Astrocyte (in vitro differentiated cells and primary cell): ENCODE results near the gene CORO2A. TPM values are rescaled to one million over a fixed set of nuclear protein-coding genes. Genes with fewer than 3 reads are reported as not detected.
"Not testable (repeated sequence)": the region's sequence is repeated elsewhere in the genome, so short reads cannot be mapped to it uniquely, and the experiment has no call there.

Experiments
- DNase-seq: peaks from one replicate; pipeline ENCODE4 v3.0.0-alpha.2; 2010; ENCODE audit warnings: low read depth
- FAIRE-seq: peaks from 2 replicates; lab custom pipeline; 2011; peaks lifted over from hg19 to GRCh38; lab: Jason Lieb, UNC
- H2AFZ ChIP-seq: 2 replicates; pipeline ENCODE4 v1.6.0; 2012; ENCODE audit warnings: low read depth, low read length, inconsistent platforms
- H3K27ac ChIP-seq: 2 replicates; pipeline ENCODE4 v1.5.1; 2011; ENCODE audit warnings: low read depth, low read length, inconsistent platforms
- H3K27me3 ChIP-seq: 2 replicates; pipeline ENCODE4 v1.6.0; 2011; ENCODE audit warnings: low read length, inconsistent platforms; ENCODE audit not compliant: insufficient read depth
- H3K36me3 ChIP-seq: 2 replicates; pipeline ENCODE4 v1.5.1; 2011; ENCODE audit warnings: low read length, inconsistent platforms; ENCODE audit not compliant: insufficient read depth
- H3K4me1 ChIP-seq: 2 replicates; pipeline ENCODE4 v1.5.1; 2011; ENCODE audit warnings: low read length, inconsistent platforms; ENCODE audit not compliant: insufficient read depth
- H3K4me2 ChIP-seq: 2 replicates; pipeline ENCODE4 v1.6.0; 2012; ENCODE audit warnings: low read length, inconsistent platforms
- H3K4me3 ChIP-seq: 2 replicates; pipeline ENCODE4 v1.5.1; 2011; ENCODE audit warnings: low read depth, mild to moderate bottlenecking, low read length, inconsistent platforms; ENCODE audit not compliant: insufficient read depth
- H3K79me2 ChIP-seq: 2 replicates; pipeline ENCODE4 v1.6.0; 2012; ENCODE audit warnings: mild to moderate bottlenecking, low read length, inconsistent platforms; ENCODE audit not compliant: insufficient read depth
- H3K9ac ChIP-seq: 2 replicates; pipeline ENCODE4 v1.6.0; 2012; ENCODE audit warnings: mild to moderate bottlenecking, low read length, inconsistent platforms
- H3K9me3 ChIP-seq: 2 replicates; pipeline ENCODE4 v1.5.1; 2012; ENCODE audit warnings: low read depth, mild to moderate bottlenecking, low read length, inconsistent platforms; ENCODE audit not compliant: insufficient read depth
- H4K20me1 ChIP-seq: 2 replicates; pipeline ENCODE4 v1.6.0; 2012; ENCODE audit warnings: low read length, inconsistent platforms; ENCODE audit not compliant: insufficient read depth
- H3K27ac Mint-ChIP-seq: one replicate; pipeline ENCODE4 v1.8.0; 2021; ENCODE audit warnings: mild to moderate bottlenecking, mixed read lengths; ENCODE audit not compliant: unreplicated experiment
- H3K27me3 Mint-ChIP-seq: one replicate; pipeline ENCODE4 v1.8.0; 2021; ENCODE audit warnings: low read depth, mixed read lengths; ENCODE audit not compliant: unreplicated experiment
- H3K36me3 Mint-ChIP-seq: one replicate; pipeline ENCODE4 v1.8.0; 2021; ENCODE audit warnings: low read depth, mixed read lengths; ENCODE audit not compliant: unreplicated experiment
- H3K4me1 Mint-ChIP-seq: one replicate; pipeline ENCODE4 v1.8.0; 2021; ENCODE audit warnings: low read depth, mixed read lengths; ENCODE audit not compliant: unreplicated experiment
- H3K4me3 Mint-ChIP-seq: one replicate; pipeline ENCODE4 v1.8.0; 2021; ENCODE audit warnings: mild to moderate bottlenecking, moderate library complexity, mixed read lengths; ENCODE audit not compliant: unreplicated experiment
- H3K9me3 Mint-ChIP-seq: one replicate; pipeline ENCODE4 v1.8.0; 2021; ENCODE audit warnings: mild to moderate bottlenecking, mixed read lengths; ENCODE audit not compliant: unreplicated experiment
- EZH2 ChIP-seq: IDR thresholded peaks from 2 replicates; pipeline ENCODE4 v1.6.1; 2012; ENCODE audit warnings: mild to moderate bottlenecking, low read length, inconsistent platforms; ENCODE audit not compliant: insufficient read depth
- total RNA-seq: library from RNA; stranded (reverse); gene quantifications from 2 replicates; pipeline ENCODE4 v1.2.1, GENCODE V29; 2021
- TF ChIP-seq, protein P1 (sequence below): IDR thresholded peaks from 2 replicates; pipeline ENCODE4 v1.5.1; 2011; ENCODE audit warnings: low read depth, mild to moderate bottlenecking, inconsistent platforms, low read length, moderate library complexity; ENCODE audit not compliant: insufficient read depth

Gene CORO2A
- total RNA-seq, 1 donor from 2014 or later: 11.1 TPM

DNA sequence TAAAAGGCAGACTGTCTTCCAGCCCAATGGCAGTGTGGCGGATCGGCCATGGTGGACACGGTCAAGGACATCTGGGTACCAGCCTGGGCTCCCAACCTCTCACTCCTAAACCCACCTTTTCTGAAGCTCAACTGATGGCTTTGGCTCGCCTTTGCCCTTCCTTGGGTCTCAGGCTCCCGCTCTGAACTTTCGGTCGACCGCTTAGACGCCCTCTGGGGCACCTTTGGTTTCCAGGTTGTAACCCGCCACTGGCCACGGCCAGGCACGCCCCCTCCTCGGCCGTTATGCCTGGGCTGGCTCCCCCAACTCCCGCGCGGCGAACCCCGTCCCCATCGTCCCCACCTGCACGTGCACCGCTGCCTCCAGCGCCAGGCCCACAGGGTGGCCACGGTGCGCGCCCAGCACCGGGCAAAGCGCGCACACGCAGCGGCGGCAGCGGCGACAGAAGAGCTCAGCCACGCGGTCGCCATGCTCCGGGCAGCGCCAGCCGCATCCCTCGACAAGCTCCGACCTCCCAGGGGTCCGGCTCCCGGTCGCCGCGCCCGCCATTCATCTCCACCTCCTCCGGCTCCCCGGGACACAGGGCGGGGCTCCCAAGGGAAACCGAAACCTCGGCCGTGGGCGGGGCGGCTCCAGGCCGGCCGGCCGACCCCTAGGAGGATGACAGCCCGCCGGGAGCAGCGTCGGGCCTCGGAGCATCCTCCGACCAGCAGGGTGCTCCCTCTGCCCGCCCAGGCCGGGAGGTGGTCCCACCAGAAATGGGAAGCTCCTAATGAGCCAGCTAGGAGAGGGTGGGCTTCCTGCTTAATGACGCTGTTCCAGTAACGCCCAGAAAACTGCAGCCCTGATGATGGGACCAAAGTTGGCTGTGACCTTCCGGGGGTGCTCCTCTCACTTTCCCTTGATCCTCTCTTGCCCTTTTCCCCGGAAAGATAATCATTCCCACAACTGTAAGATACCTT lies 73.5 kb downstream of the CORO2A start, which contains the start of gene TRIM14:
TRIM14 (minus strand) TSS at position 583 of the 962 bp plus-strand sequence; CDS start at position 549, 34 bp downstream.
- Mint-ChIP-seq H3K36me3 (peaks cover 4% of the 10 kb centered on the region), H3K27ac (peak within 1 kb of the TSS; percentile 36), H3K4me1 (peaks cover 2% of the 10 kb centered on the region), H3K27me3 (peaks cover 12% of the 10 kb centered on the region), H3K9me3 (no peaks in the 10 kb centered on the region), H3K4me3 (peak within 1 kb of the TSS; percentile 86)
- FAIRE-seq (no peak), DNase-seq (peak; percentile 54)
- H2AFZ ChIP-seq: peak within 1 kb of the TSS; percentile 93
- peak within 1 kb of the TSS; percentile 77 for H3K4me3 ChIP-seq
- no peak within 1 kb of the TSS for H3K27ac ChIP-seq
- no peaks in the 10 kb centered on the region for H4K20me1 ChIP-seq
- no peak for TF ChIP-seq EZH2
- TF ChIP-seq, protein P1, sequence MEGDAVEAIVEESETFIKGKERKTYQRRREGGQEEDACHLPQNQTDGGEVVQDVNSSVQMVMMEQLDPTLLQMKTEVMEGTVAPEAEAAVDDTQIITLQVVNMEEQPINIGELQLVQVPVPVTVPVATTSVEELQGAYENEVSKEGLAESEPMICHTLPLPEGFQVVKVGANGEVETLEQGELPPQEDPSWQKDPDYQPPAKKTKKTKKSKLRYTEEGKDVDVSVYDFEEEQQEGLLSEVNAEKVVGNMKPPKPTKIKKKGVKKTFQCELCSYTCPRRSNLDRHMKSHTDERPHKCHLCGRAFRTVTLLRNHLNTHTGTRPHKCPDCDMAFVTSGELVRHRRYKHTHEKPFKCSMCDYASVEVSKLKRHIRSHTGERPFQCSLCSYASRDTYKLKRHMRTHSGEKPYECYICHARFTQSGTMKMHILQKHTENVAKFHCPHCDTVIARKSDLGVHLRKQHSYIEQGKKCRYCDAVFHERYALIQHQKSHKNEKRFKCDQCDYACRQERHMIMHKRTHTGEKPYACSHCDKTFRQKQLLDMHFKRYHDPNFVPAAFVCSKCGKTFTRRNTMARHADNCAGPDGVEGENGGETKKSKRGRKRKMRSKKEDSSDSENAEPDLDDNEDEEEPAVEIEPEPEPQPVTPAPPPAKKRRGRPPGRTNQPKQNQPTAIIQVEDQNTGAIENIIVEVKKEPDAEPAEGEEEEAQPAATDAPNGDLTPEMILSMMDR: no peak
- H3K79me2 ChIP-seq: no peaks in the 10 kb centered on the region
- no peaks in the 10 kb centered on the region for H3K36me3 ChIP-seq
- no peaks in the 10 kb centered on the region for H3K27me3 ChIP-seq
- no peaks in the 10 kb centered on the region for H3K4me1 ChIP-seq
- peak within 1 kb of the TSS; percentile 89 for H3K4me2 ChIP-seq
- H3K9me3 ChIP-seq: no peaks in the 10 kb centered on the region
- H3K9ac ChIP-seq: peak within 1 kb of the TSS; percentile 69

DNA sequence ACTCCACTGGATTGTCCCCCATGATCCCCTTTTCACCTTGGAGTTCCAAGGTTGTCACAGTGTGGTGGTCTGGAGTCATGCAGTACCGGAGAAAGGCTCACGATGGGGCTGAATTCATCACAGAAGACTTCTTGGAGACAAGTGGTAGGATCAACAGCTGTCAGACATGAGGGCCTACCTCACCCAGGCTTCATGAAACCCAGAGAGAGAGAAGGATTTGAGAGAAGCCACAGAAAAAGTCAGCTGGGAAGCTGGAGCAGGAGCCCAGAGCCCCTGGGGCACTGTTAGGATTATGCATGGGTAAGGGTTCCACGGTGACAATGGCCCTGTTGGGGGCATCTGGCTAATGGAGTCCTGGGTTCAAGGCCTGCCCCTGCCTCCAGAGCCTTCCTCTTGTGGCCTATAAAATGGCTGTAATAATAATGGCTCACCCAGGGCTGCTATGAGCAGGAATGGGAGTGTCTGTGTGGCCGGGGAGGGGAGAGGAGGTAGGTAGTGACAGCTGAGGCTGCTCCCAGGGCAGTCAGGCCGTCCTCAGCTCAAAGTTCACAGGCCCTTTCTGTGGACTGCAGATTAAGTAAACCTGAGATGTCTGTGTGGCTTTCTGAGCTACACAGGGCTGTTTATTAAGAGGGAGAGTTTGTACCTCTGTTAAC lies 74.3 kb downstream of the CORO2A start:
- Histone ChIP-seq H3K4me3 (peak overlapping the region; percentile 77), H3K79me2 (no peaks in the 10 kb centered on the region), H4K20me1 (no peaks in the 10 kb centered on the region), H3K9me3 (no peaks in the 10 kb centered on the region), H3K36me3 (no peaks in the 10 kb centered on the region), H3K9ac (peak overlapping the region; percentile 69), H2AFZ (peak overlapping the region; percentile 93), H3K4me1 (no peaks in the 10 kb centered on the region), H3K27me3 (no peaks in the 10 kb centered on the region), H3K4me2 (peak overlapping the region; percentile 89), H3K27ac (no peak overlapping the region)
- TF ChIP-seq, protein P1: no peak
- TF ChIP-seq EZH2: no peak
- FAIRE-seq (no peak), DNase-seq (no peak)
- Mint-ChIP-seq H3K36me3 (peaks cover 4% of the 10 kb centered on the region), H3K27me3 (peaks cover 12% of the 10 kb centered on the region), H3K4me1 (peaks cover 2% of the 10 kb centered on the region), H3K27ac (no peak overlapping the region), H3K9me3 (no peaks in the 10 kb centered on the region), H3K4me3 (peak overlapping the region; percentile 86)

DNA sequence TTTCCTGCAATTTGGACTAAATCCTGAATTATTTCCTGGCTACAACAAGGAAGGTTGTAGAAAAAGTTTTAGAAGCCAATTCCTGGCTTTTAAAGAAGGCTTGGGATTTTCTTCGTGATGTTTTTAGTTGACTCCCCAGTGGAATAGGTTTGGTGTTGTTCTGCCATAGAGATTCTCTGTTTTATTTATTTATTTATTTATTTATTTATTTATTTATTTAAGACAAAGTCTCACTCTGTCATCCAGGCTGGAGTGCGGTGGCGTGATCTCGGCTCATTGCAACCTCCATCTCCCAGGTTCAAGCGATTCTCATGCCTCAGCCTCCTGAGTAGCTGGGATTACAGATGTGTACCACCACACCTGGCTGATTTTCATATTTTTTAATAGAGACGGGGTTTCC lies 75.3 kb downstream of the CORO2A start:
- not testable (repeated sequence) for H3K36me3 Mint-ChIP-seq, H3K4me1 Mint-ChIP-seq, H3K4me3 ChIP-seq, FAIRE-seq, H3K27ac ChIP-seq, H3K27me3 Mint-ChIP-seq, H2AFZ ChIP-seq, H3K9ac ChIP-seq, H3K9me3 ChIP-seq, H3K36me3 ChIP-seq, H3K79me2 ChIP-seq, H3K27ac Mint-ChIP-seq, H3K9me3 Mint-ChIP-seq, H3K27me3 ChIP-seq, H3K4me3 Mint-ChIP-seq, H3K4me1 ChIP-seq, H3K4me2 ChIP-seq, H4K20me1 ChIP-seq, DNase-seq
